ENCODE measurements around the gene BTBD9.

The BTBD9 gene

GRCh38 chr6:38320843-38321242, 318.9 kb downstream of the BTBD9 start:
- DNase-seq, result no peak

GRCh38 chr6:38320358-38320757, 319.4 kb downstream of the BTBD9 start:
- no peak for DNase-seq

GRCh38 chr6:38319256-38320212, 320.2 kb downstream of the BTBD9 start:
- DNase-seq, result no peak

- no peak for DNase-seq
Measured at GRCh38 chr6:38316099-38316868, 323.4 kb downstream of the BTBD9 start.

DNA sequence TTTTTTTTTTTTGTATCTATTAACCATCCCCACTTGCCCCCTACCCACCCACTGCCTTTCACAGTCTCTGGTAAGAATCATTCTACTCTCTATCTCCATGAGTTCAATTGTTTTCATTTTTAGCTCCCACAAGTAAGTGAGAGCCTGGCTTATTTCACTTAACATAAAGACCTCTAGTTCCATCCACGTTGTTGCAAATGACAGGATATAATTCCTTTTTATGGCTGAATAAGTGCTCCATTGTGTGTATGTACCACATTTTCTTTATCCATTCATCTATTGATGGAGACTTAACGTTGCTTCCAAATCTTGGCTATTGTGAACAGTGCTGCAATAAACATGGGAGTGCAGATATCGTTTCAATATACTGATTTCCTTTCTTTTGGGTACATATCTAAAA, 328.5 kb downstream of the BTBD9 start:
- no peak for DNase-seq

GRCh38 chr6:38310061-38310460, 329.7 kb downstream of the BTBD9 start:
- no peak for DNase-seq

DNA sequence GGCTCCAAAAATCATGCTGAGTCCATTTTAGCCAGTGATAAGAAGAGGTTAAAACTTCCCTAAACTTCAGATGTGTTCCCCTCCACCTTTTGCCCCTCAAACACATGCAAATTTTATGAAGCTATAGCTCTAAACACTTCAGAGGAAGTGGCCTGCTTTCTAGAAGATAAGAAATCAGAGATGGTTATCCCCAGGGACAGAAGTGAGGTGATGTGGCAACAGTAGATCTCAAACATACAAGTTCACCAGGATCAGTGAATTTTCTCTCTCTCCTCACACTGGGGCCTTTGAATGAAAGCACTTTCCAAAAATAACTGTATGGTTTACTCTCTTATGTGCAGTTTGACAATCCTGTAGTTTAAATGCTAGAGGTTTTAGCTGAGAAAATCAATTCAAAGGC, 332.0 kb downstream of the BTBD9 start:
- no peak for DNase-seq

DNA sequence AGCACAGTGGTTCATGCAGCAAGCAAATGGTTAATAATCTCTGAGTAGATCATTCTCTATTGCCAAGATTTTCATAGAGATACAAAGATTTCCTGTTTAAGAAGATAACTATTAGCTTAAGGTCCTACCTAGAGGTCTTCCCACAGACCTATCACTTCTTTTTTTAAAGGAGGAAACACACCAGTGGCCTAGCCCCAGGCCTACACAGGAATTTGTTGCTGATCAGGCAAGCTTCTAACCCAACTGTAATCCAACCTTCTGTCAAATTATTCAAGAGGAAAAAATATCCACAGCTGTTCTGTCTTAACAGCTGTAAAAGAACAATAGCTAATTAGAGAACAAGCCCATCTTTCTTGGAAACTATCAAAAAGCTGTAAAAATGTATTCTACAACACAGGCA, 332.8 kb downstream of the BTBD9 start:
- DNase-seq, result no peak

DNA sequence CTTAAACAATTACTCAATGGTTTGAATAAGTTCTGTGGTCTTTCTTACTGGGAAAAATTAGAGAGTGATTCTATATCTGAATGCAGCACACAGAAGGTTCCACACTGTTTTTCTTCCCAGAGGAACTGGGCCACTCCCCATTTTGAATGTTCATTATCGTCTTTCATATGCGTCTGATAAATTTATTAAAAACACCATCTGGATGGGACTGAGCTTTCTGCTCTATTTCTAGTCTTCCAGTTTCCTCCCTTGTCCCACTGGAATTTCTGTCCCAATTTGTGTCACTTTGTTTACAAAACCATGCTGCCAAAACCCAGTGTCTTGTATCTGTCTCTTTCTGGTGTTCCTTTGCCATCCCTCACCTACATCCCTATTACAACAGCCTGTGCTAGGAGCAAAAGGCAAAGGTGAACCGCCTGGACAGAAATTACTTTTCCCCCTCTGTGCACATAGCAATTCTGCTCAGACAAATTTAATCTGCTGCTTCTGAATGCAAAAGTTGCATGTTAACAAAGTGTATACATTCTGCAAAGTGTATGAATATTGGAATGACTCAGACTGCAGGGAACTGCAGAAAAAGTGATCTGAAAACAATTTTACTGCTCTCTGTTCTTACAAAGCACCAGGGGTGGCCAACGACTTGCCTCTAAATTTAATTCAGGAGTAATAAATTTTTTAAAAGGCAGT, 333.6 kb downstream of the BTBD9 start:
- DNase-seq, result no peak

DNA sequence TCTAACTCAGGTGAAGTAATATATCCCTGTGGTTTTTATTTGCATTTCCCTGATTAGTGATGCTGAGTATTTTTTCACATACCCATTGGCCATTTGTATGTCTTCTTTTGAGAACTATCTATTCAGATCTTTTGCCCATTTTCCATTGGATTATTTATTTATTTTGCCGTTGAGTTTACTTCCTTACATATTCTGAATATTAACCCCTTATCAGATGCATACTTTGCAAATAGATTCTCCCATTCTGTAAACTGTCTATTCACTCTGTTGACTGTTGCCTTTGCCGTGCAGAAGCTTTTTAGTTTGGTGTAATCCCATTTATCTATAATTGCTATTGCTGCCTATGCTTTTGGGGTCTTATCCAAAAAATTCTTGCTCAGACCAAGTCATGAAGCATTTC, 336.9 kb downstream of the BTBD9 start:
- DNase-seq, result no peak

GRCh38 chr6:38302081-38302480, 337.6 kb downstream of the BTBD9 start:
- no peak for DNase-seq

- DNase-seq, result no peak
Measured at GRCh38 chr6:38290133-38290799, 349.5 kb downstream of the BTBD9 start.

DNA sequence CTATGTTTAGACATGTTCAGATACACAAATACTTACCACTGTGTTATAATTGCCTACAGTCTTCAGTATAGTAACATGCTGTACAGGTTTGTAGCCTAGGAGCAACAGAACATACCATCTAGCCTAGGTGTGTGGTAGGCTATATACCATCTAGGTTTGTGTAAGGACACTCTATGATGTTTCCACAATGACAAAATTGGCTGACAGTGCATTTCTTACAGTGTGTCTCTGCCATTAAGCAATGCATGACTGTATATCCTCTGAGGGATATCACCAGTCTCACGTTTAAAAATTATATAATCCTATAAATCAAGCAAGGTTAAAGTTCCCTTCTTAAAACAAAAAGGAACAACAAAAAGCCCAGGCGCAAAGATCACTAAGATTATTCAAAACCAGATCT, 352.2 kb downstream of the BTBD9 start:
- no peak for DNase-seq

DNA sequence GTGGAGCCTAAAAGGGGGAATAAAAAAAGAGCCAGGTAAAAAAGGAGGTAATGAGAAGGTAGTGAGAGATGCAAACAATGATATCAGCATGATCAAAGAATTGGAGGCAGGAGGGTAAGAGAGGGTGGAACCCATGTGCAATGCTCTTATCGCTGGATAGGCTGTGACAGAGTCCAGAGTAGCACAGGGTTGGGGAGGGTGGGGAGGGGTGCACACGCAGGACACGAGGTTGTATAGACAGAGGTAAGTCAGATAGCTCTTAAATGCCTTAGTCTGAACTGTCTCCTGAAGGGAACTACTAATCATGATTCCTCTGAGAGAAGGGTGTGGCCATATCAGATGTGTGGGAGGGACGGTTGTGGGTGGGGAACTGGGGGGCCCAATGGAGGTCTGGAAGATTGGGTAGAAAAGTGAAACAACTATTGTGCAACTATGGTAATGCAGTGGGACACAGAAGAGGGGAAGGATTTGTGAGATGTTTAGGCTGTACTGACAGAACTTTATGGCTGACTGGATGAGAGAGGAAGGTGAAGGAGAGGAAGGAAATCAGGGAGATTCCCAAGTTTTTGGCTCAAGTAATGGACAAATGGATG, 354.8 kb downstream of the BTBD9 start:
- DNase-seq, result no peak

DNA sequence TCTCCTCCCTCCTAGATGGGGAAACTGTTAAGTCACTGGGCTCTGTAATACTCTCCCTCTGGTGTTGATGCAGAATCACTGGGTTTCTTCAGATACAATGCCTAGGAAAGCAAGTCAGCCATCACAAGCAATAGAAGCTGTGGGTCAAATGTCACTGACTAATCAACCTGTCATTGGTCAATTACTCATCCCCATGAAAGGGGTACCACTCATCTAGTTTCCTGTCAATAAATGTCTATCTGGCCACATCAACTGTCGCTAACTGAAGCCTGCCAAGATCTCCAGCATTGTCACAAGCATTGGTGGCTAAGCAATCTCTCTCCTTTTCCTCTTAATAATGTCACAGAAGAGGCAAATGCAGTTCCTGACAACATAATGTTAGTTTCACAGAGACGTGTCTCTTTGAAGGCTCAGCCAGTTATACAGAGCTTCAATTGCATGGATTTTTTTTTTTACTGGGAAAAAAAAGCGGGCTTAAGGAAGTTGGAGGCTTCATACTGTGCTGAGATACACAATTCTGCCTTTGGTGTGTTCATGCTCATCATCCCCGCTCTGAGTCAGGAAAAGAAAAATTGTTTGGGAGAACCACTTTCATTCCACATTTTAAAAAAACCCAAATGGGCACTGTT, 355.9 kb downstream of the BTBD9 start:
- no peak for DNase-seq

- no peak for DNase-seq
Measured at GRCh38 chr6:38282911-38283310, 356.8 kb downstream of the BTBD9 start.

- DNase-seq, result no peak
Measured at GRCh38 chr6:38281126-38281525, 358.6 kb downstream of the BTBD9 start.

DNA sequence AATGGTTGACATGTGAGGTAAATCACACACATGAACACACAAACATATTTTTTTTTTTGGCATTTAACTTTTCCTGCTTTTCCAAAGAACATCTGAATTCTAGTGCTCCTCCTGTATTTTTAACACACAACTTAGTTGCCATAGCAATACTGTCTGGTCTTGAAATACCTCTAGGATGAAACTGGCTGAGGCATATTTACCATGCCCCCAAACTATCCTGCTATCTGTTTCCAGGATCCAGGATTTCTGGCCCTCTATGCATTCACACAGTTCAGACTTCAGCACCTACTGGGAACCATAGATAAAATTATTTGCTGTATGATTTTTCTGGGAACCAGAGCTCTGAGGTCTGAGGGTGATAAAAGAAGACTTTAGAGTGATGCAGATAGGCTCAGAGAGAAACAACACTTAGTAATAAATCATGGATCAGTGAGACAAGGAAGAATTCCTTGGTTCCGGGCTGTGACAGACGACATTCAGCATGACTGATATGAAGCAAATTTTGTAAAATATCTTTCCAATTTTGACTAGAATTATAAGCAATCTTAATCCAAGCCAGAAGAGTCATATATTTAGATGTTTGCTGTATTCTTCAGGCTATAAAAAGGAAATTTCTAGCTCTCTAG, 359.7 kb downstream of the BTBD9 start:
- DNase-seq, result no peak

DNA sequence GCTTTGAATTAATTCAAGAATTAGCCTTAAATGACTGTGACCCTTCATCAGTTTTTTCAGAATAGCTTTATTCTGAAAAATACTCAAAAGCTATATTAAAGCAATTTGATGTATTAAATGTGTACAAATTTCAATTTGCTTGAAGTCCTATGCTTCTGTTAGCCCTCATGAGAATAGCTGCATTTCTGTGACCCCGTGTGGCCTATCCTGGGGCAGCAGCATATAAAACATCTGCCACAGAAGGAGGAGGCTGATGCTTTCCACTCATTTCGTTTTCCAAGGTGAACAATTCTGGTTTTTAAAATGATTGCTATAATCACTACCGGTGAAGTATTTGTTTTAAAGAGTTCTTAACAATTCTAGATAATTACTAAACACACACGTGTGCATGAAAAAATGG, 360.3 kb downstream of the BTBD9 start:
- DNase-seq, result no peak

DNA sequence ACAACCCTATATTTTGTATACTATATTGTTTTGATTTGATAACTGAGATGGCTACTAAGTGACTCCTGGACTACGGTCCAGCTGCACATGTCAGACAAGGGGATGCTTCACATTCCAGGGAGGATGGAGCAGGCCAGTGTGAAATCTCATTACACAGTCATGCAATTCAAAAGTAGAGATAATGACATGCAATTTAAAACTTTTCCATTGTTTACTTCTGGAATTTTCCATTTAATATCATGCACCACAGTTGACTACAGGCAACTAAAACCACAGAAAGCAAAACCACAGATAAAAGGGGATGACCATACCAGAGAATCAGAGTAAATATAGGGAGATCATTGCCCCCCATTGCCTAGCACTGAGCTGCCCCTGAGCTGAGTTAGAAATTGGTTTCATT, 366.4 kb downstream of the BTBD9 start:
- DNase-seq, result no peak

DNA sequence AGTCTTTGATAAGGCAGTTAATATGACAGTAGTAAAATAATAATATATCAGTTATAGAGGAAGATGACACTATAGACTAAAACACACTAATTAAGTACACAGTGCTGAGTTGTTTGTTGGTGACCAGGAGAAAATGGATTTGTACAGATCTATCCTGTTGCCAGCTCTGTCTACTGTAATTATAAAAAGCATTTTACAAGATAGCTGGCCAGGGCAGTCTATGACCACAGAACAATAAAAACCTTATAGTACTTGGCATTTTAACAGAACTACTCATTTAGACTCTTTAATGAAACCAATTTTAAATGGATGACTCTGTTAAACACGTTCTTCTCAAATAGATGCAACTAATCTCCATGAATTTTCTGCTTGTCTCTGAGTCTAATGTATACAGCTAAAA, 367.5 kb downstream of the BTBD9 start:
- no peak for DNase-seq

DNA sequence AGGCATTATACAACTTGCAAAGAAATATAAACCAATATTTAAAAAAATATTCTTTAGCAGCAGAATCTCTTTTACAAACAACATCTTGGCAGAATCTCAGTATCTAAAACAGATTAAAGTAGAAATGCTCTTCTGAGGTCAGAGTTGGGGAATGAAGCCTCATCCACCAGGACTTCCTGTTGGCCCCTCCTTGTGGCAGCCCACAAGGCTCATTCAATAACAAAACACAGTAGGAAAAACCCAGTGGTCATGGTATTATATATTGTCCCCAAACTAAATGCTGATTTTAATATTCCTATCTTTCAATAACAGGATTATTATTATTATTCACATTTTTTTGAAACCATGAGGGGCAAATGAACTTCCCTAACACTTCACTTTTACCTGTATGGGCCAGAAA, 368.6 kb downstream of the BTBD9 start:
- DNase-seq, result no peak

Measured in GDM1 (cell line).